Loucy (cell line): Measurements from ENCODE around the gene DPCD.

Source experiments
- EZH2phosphoT487 ChIP-seq: fragments of 200-600 bp; IDR thresholded peaks from 2 replicates; pipeline ENCODE4 v1.6.1; 2018; ENCODE audit warnings: antibody characterized with exemption, mild to moderate bottlenecking, moderate library complexity, borderline replicate concordance
- TF ChIP-seq, protein P1 (sequence below): fragments of 200-600 bp; sonication (generic); conservative IDR thresholded peaks from 2 replicates; pipeline ENCODE4 v1.5.1; 2014; ENCODE audit warnings: mild to moderate bottlenecking, antibody characterized with exemption, low read length

DNA sequence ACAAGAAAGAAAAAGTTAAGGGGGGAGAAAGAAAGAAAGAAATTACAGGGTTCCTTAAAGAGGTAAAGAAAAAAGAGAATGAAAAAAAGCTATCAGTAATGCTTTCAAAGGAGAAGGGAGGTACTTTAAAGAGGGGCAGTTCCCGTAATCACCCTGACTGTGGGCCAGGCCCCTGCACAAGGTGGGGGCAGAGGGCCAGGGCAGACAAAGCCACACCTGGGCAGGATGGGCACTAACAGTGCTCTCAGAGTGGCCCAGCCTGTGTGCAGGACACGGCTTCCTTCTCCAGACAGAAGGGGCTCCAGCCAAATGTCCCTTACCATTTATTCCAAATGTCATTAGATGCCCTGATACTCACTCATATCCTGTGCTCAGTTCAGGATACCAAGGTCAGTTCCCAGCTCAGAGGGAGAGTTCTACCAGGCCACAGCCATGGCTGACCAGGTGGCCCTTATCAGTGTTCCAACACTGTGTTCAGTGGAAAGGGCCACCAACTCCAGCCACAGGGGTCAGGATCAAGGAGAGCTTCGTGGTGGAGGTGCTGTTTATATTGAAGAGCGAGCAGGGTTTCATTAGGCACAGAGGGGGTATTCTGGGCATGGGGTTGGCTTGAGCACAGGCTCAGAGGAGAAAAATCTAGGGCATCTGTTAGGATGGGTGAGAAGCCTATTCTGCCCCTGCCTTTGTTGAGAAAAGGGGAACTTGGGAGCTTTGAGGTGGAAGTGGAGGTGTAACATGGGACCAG is 29.9 kb downstream of the DPCD start:
- TF ChIP-seq EZH2phosphoT487, result no peak
- TF ChIP-seq, protein P1, sequence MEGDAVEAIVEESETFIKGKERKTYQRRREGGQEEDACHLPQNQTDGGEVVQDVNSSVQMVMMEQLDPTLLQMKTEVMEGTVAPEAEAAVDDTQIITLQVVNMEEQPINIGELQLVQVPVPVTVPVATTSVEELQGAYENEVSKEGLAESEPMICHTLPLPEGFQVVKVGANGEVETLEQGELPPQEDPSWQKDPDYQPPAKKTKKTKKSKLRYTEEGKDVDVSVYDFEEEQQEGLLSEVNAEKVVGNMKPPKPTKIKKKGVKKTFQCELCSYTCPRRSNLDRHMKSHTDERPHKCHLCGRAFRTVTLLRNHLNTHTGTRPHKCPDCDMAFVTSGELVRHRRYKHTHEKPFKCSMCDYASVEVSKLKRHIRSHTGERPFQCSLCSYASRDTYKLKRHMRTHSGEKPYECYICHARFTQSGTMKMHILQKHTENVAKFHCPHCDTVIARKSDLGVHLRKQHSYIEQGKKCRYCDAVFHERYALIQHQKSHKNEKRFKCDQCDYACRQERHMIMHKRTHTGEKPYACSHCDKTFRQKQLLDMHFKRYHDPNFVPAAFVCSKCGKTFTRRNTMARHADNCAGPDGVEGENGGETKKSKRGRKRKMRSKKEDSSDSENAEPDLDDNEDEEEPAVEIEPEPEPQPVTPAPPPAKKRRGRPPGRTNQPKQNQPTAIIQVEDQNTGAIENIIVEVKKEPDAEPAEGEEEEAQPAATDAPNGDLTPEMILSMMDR, result no peak
